ENCODE data around the gene ZNF185. TPM values are rescaled to one million over a fixed set of nuclear protein-coding genes. Genes with fewer than 3 reads are reported as not detected.

The ZNF185 gene
- total RNA-seq, 1 donor from 2014 or later, result 15.8 TPM

Other genes starting within 250 kb of the ZNF185 start
- gene MAGEA3, start 199.3 kb upstream of the ZNF185 start, total RNA-seq, result not detected in 2 replicates
- gene CSAG2, start 188.8 kb upstream of the ZNF185 start, total RNA-seq, result not detected in 2 replicates
- not detected in 2 replicates for gene MAGEA2B, start 183.4 kb upstream of the ZNF185 start, total RNA-seq
- not detected in 2 replicates for gene CSAG1, start 164.3 kb upstream of the ZNF185 start, total RNA-seq
- gene MAGEA12, start 164.3 kb upstream of the ZNF185 start, total RNA-seq, result not detected in 2 replicates
- not detected in 2 replicates for gene MAGEA2, start 144.2 kb upstream of the ZNF185 start, total RNA-seq
- gene CSAG3, start 138.8 kb upstream of the ZNF185 start, total RNA-seq, result not detected in 2 replicates
- gene MAGEA6, start 128.4 kb upstream of the ZNF185 start, total RNA-seq, result not detected in 2 replicates
- 22.0 and 26.1 TPM in 2 replicates for gene CETN2, start 67.3 kb upstream of the ZNF185 start, total RNA-seq
- gene NSDHL, start 67.0 kb upstream of the ZNF185 start, total RNA-seq, result 24.9 and 38.1 TPM in 2 replicates
- gene PNMA5, start 96.0 kb downstream of the ZNF185 start, total RNA-seq, result not detected in 2 replicates
- gene PNMA3, start 158.4 kb downstream of the ZNF185 start, total RNA-seq, result under 0.01 TPM in 1 of 2 replicates, not detected in the other
- 0.53 and 1.6 TPM in 2 replicates for gene PNMA6A, start 174.4 kb downstream of the ZNF185 start, total RNA-seq

All from pulmonary artery endothelial cell (primary cell).